Nephron (organoid): Measurements from ENCODE around the gene VAPA.

Source experiments
- H3K27ac Mint-ChIP-seq, 3 experiments: 2 replicates each; pipeline ENCODE4 v1.8.0; 2020; ENCODE audit warnings: mixed read lengths in 3 of 3, mild to moderate bottlenecking in 2 of 3, moderate library complexity in 1 of 3
- H3K27me3 Mint-ChIP-seq: 2 replicates; pipeline ENCODE4 v1.8.0; 2021; ENCODE audit warnings: low read depth, mild to moderate bottlenecking, moderate library complexity, mixed read lengths
- H3K36me3 Mint-ChIP-seq: 2 replicates; pipeline ENCODE4 v1.8.0; 2020; ENCODE audit warnings: low read depth, mixed read lengths
- H3K4me1 Mint-ChIP-seq: 2 replicates; pipeline ENCODE4 v1.8.0; 2020; ENCODE audit warnings: mixed read lengths
- H3K4me3 Mint-ChIP-seq, 3 experiments: 2 replicates each; pipeline ENCODE4 v1.8.0; 2020; ENCODE audit warnings: mild to moderate bottlenecking in 3 of 3, mixed read lengths in 3 of 3, moderate library complexity in 2 of 3
- H3K9me3 Mint-ChIP-seq: 2 replicates; pipeline ENCODE4 v1.8.0; 2020; ENCODE audit warnings: mixed read lengths
- CTCF ChIP-seq, 3 experiments: fragments of 200-600 bp; sonication (generic); IDR thresholded peaks; one replicate each; pipeline ENCODE4 v1.5.0; 2021; ENCODE audit warnings: antibody characterized with exemption in 3 of 3; ENCODE audit not compliant: unreplicated experiment in 3 of 3

Gene VAPA

GRCh38 chr18:9919564-9920232, 5.9 kb downstream of the VAPA start:
- Mint-ChIP-seq H3K27ac (no peak overlapping the region), H3K27me3 (no peaks in the 10 kb centered on the region), H3K9me3 (no peaks in the 10 kb centered on the region), H3K4me3 (no peak overlapping the region), H3K4me1 (peaks cover 22% of the 10 kb centered on the region), H3K36me3 (no peaks in the 10 kb centered on the region)
- TF ChIP-seq CTCF (IDR thresholded peaks at IDR 0.05; ENCODE audit: unreplicated experiment in 3 of 3), result no peak

DNA sequence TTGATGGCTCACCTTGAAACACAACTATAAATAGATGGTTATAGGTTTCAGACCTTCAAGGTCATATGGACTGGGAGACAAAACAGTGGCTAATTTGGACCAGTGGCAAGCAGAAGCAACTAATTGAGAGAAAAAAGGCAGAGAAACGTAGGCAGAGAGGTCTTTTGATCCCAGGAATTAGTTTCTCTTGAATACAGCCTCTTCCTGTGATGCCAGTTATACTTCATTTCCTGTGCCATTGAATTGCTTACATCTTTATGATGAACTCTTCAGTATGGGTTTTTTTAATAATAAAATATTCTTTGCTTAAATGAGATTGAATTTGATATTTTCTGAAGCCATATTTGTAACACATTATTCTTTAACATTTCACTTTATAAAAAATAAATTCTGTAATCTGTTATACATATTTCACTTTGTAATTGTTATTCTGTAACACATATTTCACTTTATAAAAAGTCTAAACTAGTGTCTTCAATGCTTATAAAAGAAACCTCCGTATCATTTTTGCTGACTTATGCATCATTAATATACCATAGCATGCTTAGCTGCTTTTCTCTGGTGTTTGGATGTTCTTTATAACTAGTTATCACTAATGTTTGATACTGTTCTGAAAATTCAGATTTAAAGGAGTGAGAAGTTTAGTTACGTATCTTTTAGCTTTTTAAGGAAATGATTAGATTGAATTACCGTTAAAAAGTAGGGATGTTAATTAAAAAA, 8.9 kb downstream of the VAPA start:
- no peak overlapping the region for H3K27ac Mint-ChIP-seq
- no peaks in the 10 kb centered on the region for H3K9me3 Mint-ChIP-seq
- H3K36me3 Mint-ChIP-seq, result no peaks in the 10 kb centered on the region
- H3K27me3 Mint-ChIP-seq, result no peaks in the 10 kb centered on the region
- peaks cover 22% of the 10 kb centered on the region for H3K4me1 Mint-ChIP-seq
- TF ChIP-seq CTCF (IDR thresholded peaks at IDR 0.05; ENCODE audit: unreplicated experiment in 3 of 3), result no peak
- H3K4me3 Mint-ChIP-seq, result no peak overlapping the region

DNA sequence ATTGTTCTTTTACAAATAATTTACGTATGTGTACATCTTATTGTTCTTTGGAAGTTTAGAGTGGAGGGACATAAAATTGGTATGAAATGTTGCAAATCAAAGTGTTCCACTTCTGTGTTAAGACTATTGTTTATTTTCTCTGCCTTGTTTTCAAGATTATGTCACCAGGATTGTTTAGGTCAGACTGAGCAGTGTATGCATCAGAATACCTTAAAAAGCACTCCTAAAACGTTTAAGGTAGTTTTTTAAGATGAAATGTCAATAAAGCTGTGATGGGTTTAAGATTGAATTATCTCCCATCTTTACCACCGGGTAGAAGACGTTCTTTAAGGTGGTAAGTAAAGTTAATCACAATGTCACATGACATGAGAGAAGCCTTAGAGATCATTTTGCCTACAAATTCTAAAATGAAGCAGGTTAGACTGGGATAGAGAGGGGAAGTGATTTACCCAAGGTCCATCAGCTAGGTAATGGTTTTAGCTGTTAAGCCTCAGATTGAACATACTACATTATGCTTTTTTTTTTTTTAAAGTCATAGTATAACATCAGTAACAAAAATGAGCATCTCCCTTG, 10.6 kb downstream of the VAPA start:
- TF ChIP-seq CTCF (IDR thresholded peaks at IDR 0.05; ENCODE audit: unreplicated experiment in 3 of 3), result no peak
- Mint-ChIP-seq H3K27me3 (no peaks in the 10 kb centered on the region), H3K4me3 (no peak overlapping the region), H3K36me3 (no peaks in the 10 kb centered on the region), H3K27ac (no peak overlapping the region), H3K9me3 (no peaks in the 10 kb centered on the region), H3K4me1 (peaks cover 28% of the 10 kb centered on the region)

DNA sequence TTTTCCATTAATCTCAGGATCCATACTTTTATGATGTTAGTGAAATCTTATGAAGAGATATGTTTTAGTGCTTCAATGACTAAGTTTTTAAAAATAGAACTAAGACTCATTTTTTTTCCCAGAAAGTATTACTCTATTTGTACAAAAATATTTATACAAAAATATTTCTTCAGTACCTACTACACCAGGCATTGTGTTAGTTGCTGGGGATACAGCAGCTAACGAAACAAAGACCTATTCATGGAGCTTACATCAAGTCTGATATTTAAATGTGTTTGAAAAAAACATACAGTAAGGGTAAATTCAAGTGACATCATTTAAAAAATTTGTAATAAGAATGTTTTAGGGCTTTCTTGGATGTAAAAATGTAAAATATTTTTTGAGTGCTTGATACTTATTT, 11.6 kb downstream of the VAPA start:
- Mint-ChIP-seq H3K27ac (no peak overlapping the region), H3K4me3 (no peak overlapping the region), H3K4me1 (peaks cover 28% of the 10 kb centered on the region)

GRCh38 chr18:9925795-9926194, 12.0 kb downstream of the VAPA start:
- H3K27me3 Mint-ChIP-seq, result no peaks in the 10 kb centered on the region

More for the DNA sequence above, 11.6 kb downstream of the VAPA start:
- Mint-ChIP-seq H3K27me3 (no peaks in the 10 kb centered on the region), H3K9me3 (no peaks in the 10 kb centered on the region), H3K36me3 (no peaks in the 10 kb centered on the region)
- no peak for TF ChIP-seq CTCF (IDR thresholded peaks at IDR 0.05; ENCODE audit: unreplicated experiment in 3 of 3)

More at GRCh38 chr18:9925795-9926194, 12.0 kb downstream of the VAPA start:
- Mint-ChIP-seq H3K9me3 (no peaks in the 10 kb centered on the region), H3K27ac (no peak overlapping the region), H3K36me3 (no peaks in the 10 kb centered on the region), H3K4me3 (no peak overlapping the region), H3K4me1 (peaks cover 28% of the 10 kb centered on the region)
- TF ChIP-seq CTCF (IDR thresholded peaks at IDR 0.05; ENCODE audit: unreplicated experiment in 3 of 3), result no peak
